Ramos (cell line): ENCODE results near the gene FRMD6.
"Not testable (repeated sequence)": the region's sequence is repeated elsewhere in the genome, so short reads cannot be mapped to it uniquely, and the experiment has no call there.

ENCODE experiments used
- in situ Hi-C: fragments of 300-500 bp; cut with MboI; formaldehyde crosslinking; loops from one replicate; pipeline ENCODE4 v1.14.3; 2022; ENCODE audit warnings: low sequenced_read_pairs; ENCODE audit not compliant: unreplicated experiment

FRMD6 gene

GRCh38 chr14:51627313-51627712, 24.4 kb upstream of the FRMD6 start:
- in situ Hi-C loops = no loop called here

- in situ Hi-C loops = no loop called here
These were observed 23.5 kb upstream of the FRMD6 start for GRCh38 chr14:51628238-51628637.

GRCh38 chr14:51630987-51631386, 20.7 kb upstream of the FRMD6 start:
- in situ Hi-C loops = no loop called here

GRCh38 chr14:51633298-51633697, 18.4 kb upstream of the FRMD6 start:
- in situ Hi-C loops = not testable (repeated sequence)

GRCh38 chr14:51636109-51636508, 15.6 kb upstream of the FRMD6 start:
- in situ Hi-C loops = no loop called here

- in situ Hi-C loops = no loop called here
These were observed 13.4 kb upstream of the FRMD6 start for GRCh38 chr14:51638071-51638944.

- in situ Hi-C loops = no loop called here
These were observed 11.9 kb upstream of the FRMD6 start for GRCh38 chr14:51639668-51640316.

- in situ Hi-C loops = no loop called here
These were observed 8.6 kb upstream of the FRMD6 start for GRCh38 chr14:51643140-51643539.

- in situ Hi-C loops = no loop called here
These were observed 7.3 kb upstream of the FRMD6 start for GRCh38 chr14:51644217-51644933.

GRCh38 chr14:51648296-51648695, 3.4 kb upstream of the FRMD6 start:
- in situ Hi-C loops = no loop called here

- in situ Hi-C loops = no loop called here
These were observed 858 bp upstream of the FRMD6 start for GRCh38 chr14:51650716-51651387.

- in situ Hi-C loops = no loop called here
These were observed 713 bp downstream of the FRMD6 start for GRCh38 chr14:51652168-51653078.

- in situ Hi-C loops = no loop called here
These were observed 1.5 kb downstream of the FRMD6 start for GRCh38 chr14:51653079-51653774.

GRCh38 chr14:51653775-51654532, 2.2 kb downstream of the FRMD6 start:
- in situ Hi-C loops = no loop called here

GRCh38 chr14:51654533-51654845, 2.8 kb downstream of the FRMD6 start:
- in situ Hi-C loops = no loop called here

- in situ Hi-C loops = no loop called here
These were observed 6.1 kb downstream of the FRMD6 start for GRCh38 chr14:51657762-51658161.

- in situ Hi-C loops = no loop called here
These were observed 6.9 kb downstream of the FRMD6 start for GRCh38 chr14:51658441-51659173.

GRCh38 chr14:51660741-51661140, 9.0 kb downstream of the FRMD6 start:
- in situ Hi-C loops = no loop called here
